GM19438 (cell line): Measurements from ENCODE around the gene PFKL.
"Not testable (repeated sequence)": the region's sequence is repeated elsewhere in the genome, so short reads cannot be mapped to it uniquely, and the experiment has no call there.

Experiments used
- ATAC-seq: cut with Tn5 transposase; IDR thresholded peaks from one replicate; pipeline ENCODE4 v1.9.1; 2021; ENCODE audit warnings: low read depth; ENCODE audit not compliant: unreplicated experiment

The PFKL gene

GRCh38 chr21:44337941-44338895, 38.4 kb downstream of the PFKL start:
- ATAC-seq, result no peak

GRCh38 chr21:44338971-44339910, 39.4 kb downstream of the PFKL start, which contains the start of gene CFAP410:
CFAP410 (minus strand) TSS chr21:44339390; CDS start chr21:44339194, 196 bp downstream.
- ATAC-seq, result peak; percentile 69

- not testable (repeated sequence) for ATAC-seq
Measured at GRCh38 chr21:44341726-44342458, 42.0 kb downstream of the PFKL start.

- not testable (repeated sequence) for ATAC-seq
Measured at GRCh38 chr21:44342981-44343380, 43.1 kb downstream of the PFKL start.

GRCh38 chr21:44344541-44345183, 44.8 kb downstream of the PFKL start:
- no peak for ATAC-seq

- no peak for ATAC-seq
Measured at GRCh38 chr21:44345495-44345894, 45.6 kb downstream of the PFKL start.

- ATAC-seq, result no peak
Measured at GRCh38 chr21:44347911-44348451, 48.1 kb downstream of the PFKL start.

GRCh38 chr21:44348861-44349260, 49.0 kb downstream of the PFKL start:
- no peak for ATAC-seq

- ATAC-seq, result no peak
Measured at GRCh38 chr21:44349416-44349846, 49.6 kb downstream of the PFKL start.

- no peak for ATAC-seq
Measured at GRCh38 chr21:44349847-44350772, 50.3 kb downstream of the PFKL start.

GRCh38 chr21:44350773-44351481, 51.1 kb downstream of the PFKL start:
- no peak for ATAC-seq

- ATAC-seq, result no peak
Measured at GRCh38 chr21:44351535-44352252, 51.8 kb downstream of the PFKL start.

- ATAC-seq, result no peak
Measured at GRCh38 chr21:44352253-44352860, 52.5 kb downstream of the PFKL start.

- peak; percentile 48 for ATAC-seq
Measured at GRCh38 chr21:44353191-44353970, 53.5 kb downstream of the PFKL start, which contains the start of gene TRPM2. TRPM2 (plus strand) TSS chr21:44353621; CDS start chr21:44353701, 80 bp downstream.

GRCh38 chr21:44354001-44354405, 54.1 kb downstream of the PFKL start:
- ATAC-seq, result no peak
